Kidney tubule cell (primary cell): ENCODE results near the gene ESYT2.

Experiments
- DNase-seq: peaks from one replicate; pipeline ENCODE4 v3.0.0-alpha.2; 2018; ENCODE audit warnings: low spot score

The ESYT2 gene

DNA sequence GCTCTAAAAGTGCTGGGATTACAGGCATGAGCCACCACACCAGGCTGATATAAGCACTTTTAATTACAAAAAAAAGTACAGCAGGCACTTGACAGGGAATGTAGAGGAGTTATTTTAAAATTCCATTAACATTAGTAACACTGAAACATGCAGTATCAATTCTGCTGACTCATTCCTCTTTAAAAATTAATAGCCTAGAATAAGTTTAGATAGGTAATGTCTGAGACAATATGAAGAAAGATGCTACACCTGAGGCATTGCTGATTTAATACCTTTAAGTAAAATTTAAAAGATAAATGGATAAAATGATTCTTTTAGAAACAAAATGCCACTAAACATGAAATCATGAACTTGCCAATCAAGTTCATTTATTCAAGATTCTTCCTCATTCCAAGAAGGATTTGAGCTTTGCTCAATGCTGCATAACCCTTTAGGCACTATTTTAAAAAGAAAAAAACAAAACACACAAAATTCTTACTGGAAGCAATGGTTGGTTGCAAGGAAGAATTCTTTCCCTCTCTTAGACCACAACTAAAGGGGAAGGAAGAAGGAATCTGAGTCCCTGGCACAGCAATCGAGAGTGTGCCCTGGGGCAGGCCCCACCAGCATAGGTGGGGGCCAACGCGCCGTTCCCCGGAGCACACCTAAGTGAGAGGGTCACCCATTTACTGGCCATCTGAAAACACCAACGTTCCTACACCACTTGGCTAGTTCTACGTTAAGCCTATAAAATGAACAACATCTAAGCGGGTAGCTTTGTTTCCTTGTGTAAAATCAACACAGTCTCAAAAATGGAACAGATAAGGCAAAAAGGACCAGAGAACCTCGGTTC lies 26.6 kb downstream of the ESYT2 start:
- DNase-seq: peak; percentile 84

- DNase-seq: no peak
Measured at GRCh38 chr7:158798741-158799140, 30.6 kb downstream of the ESYT2 start.

DNA sequence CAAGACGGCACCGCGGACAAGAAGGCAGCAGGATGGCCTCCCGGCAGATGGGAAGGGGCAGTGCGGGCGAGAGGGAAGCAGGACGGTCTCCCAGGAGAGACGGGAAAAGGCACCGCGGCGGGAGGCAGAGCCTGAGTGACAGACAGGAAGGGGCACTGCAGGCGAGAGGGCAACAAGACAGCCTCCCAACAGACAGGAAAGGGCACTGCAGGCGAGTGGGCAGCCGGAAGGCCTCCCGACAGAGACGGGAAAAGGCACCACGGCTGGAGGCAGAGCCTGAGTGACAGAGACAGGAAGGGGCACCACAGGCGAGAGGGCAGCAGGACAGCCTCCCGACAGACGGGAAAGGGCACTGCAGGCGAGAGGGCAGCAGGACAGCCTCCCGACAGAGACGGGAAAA lies 32.6 kb downstream of the ESYT2 start:
- DNase-seq: no peak

DNA sequence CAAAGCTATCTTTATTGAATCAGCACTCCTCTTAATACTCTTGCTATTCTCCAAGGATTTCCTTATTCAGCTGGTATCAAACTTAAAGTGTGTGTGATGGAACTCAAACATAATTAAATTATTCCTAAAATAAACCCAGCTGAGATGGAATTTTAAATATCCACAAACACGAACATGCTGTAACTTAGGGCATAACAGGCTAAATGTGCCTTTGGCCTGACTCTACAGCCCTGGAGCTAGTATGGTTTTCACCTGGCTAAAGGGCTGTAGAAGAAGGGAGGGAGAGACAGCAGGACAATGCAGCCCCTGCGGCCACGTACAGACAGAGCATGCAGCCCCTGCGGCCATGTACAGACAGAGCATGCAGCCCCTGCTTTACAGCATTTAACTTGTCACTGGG lies 34.0 kb downstream of the ESYT2 start:
- DNase-seq: no peak

DNA sequence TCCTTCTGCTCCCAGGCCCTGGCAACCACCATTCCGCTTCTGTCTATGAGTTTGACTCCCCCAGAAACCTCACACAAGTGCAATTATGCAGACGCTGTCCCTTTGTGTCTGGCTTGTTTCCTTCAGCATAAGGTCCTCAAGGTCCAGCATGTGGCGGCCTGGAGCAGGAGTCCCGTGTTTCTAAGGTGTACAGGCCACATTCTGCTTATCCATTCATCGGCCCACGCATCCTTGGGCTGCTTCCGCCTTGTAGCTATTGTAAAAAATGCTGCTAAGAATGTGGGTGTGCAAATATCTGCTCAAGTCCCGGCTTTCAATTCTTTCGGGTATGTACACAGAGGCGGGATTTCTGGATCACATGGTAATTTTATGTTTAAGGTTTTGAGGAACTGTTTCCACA lies 38.2 kb downstream of the ESYT2 start:
- DNase-seq: no peak

DNA sequence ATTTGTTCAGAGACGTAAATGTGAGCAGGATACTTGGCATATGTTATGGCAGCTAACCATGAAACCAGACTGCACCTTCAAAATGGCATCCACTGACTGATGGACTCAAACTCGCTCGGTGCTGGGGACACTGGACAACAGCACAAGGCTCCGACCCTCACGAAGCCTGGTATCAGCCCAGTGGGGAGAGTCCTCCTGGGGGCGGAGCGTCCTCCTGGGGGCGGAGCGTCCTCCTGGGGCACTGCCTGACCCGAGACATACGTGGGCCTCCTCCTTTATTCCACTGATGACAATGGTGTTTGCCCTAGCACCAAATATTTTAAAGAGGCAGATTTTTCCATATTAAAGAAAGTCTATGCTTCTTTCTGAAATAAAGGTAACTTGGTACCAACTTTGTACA lies 39.5 kb downstream of the ESYT2 start:
- no peak for DNase-seq

DNA sequence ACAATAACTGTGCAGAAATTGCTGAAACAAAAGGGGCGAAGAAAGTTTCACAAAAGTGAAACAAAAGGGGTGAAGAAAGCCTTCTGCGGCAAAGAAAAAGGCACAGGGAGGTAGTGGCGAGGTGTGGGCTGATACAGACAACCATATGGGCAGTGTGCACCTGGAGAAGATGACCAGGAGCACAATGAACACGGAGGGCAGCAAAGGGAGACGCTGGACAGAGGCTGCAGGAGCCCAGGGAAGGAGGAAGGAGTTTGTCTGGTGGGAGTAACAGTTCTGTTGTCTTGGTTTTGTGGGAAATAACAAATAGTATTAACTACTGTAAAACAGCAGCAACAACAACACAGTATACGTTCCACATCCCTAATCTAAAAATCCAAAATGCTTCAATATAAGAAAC lies 42.4 kb downstream of the ESYT2 start:
- no peak for DNase-seq

GRCh38 chr7:158784270-158784669 lies 45.0 kb downstream of the ESYT2 start:
- no peak for DNase-seq

- no peak for DNase-seq
Measured at GRCh38 chr7:158783595-158783994, 45.7 kb downstream of the ESYT2 start.

DNA sequence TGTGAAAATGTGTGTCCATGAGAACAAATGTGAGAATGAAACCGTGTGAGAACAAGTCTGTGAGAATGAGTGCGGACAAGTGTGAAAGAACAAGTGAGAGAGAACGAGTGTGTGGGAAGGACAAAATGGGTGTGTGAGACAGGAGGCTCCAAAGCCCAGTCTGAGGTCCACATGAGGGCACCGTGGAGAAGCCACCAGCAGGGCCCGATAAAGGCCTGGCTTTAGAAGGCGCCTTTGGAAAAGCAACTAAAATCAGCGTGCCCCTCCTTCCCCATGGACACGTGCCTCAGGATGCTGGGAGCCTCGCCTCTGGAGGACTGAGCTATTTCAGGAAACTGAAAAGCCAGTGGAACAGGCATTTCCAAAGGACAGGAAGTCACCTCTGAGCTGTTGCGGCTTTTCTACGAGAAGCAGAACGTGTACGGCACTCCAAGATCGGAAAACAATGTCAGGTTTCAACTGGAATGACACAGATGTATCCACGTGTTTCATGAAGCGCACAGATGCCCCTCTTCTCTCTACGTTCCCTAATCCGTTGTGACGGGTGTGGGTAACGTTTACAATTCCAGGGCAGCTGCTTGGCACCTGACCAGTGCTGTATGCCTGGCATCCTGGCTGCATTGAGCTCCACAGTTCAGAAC lies 46.4 kb downstream of the ESYT2 start:
- DNase-seq: peak; percentile 24

GRCh38 chr7:158781974-158782664 lies 47.2 kb downstream of the ESYT2 start:
- no peak for DNase-seq

DNA sequence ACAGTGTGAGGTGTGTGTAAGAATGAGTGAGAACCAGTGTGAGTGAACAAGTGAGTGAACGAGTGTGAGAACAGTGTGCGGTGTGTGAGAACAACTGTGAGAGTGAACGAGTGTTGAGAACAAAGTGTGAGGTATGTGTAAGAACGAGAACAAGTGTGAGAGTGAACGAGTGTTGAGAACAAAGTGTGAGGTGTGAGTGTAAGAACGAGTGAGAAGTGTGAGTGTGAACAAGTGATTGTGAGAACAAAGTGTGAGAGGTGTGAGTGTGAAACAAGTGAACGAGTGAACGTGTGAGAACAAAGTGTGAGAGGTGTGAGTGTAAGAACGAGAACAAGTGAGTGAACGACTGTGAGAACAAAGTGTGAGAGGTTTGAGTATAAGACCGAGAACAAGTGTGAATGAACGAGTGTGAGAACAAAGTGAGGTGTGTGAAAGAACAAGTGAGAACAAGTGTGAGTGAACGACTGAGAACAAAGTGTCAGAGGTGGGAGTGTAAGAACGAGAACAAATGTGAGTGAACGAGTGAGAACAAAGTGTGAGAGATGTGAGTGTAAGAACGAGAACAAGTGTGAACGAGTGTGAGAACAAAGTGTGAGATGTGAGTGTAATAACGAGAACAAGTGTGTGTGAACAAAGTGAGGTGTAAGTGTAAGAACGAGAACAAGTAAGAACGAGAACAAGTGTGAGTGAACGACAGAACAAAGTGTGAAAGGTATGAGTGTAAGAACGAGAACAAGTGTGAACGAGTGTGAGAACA lies 47.9 kb downstream of the ESYT2 start:
- no peak for DNase-seq

GRCh38 chr7:158779061-158780000 lies 50.0 kb downstream of the ESYT2 start:
- no peak for DNase-seq

DNA sequence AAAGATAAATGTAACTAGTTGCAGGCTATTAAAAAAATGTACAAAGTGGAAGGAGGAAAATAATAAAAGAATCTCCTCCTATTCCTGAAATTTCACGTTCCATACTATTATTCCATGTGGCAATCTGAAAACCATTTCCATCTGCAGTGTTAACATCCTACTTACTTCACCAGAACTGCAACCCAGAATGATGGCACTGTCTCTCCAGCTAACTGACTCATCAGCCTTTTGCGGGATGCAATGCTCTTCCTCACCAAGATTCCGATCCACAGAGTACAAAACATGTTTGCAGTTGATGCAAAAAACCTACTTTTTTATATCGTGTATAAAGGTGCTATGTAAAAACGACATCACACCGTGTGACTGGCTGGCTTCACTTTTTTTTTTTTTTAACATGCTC lies 50.8 kb downstream of the ESYT2 start:
- DNase-seq: no peak

GRCh38 chr7:158777793-158778192 lies 51.5 kb downstream of the ESYT2 start:
- DNase-seq: no peak

DNA sequence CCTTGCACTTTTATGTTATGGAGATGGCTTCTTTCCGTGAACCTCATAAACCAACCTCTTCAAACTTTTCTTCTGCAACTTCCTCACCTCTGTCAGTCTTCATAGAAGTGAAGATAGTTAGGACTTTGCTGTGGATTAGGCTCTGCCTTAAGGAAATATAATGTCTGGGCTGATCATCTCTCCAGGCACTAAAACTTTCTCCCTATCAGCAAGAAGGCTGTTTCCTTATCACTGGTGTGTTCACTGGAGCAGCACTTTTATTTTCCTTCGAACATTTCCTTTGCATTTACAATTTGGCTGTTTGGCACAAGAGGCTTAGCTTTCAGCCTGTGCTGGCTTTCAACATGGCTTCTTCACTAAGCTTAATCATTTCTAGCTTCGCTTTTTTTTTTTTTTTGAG lies 52.8 kb downstream of the ESYT2 start:
- DNase-seq: no peak

DNA sequence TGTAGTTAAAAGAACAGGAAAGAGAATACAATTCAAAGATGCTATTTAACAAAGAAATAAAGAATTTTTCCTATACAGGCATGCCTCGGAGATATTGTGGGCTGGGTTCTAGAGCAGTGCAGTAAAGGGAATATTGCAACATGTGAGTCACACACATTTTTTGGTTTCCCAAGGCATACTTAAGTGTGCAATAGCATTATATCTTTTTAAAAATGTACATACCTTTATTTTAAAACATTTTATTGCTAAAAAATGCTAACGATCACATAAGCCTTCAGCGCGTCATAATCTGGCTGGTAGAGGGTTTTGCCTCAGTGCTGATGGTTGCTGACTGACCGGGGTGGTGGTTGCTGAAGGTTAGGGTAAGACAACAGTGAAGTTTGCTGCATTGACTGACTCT lies 54.4 kb downstream of the ESYT2 start:
- no peak for DNase-seq

GRCh38 chr7:158772916-158773315 lies 56.4 kb downstream of the ESYT2 start:
- no peak for DNase-seq

GRCh38 chr7:158771213-158771834 lies 58.0 kb downstream of the ESYT2 start:
- DNase-seq: no peak

- DNase-seq: no peak
Measured at GRCh38 chr7:158767707-158768106, 61.6 kb downstream of the ESYT2 start.
